DND-41 (cell line): Measurements from ENCODE around the gene FOSL1.

Experiments
- EZH2 ChIP-seq: IDR thresholded peaks from 3 replicates; pipeline ENCODE4 v1.6.1; 2012; ENCODE audit warnings: borderline replicate concordance, low read depth, mild to moderate bottlenecking, moderate library complexity, low read length, inconsistent platforms; ENCODE audit not compliant: severe bottlenecking
- TF ChIP-seq, protein P1 (sequence below): IDR thresholded peaks from 2 replicates; pipeline ENCODE4 v1.5.1; 2012; ENCODE audit warnings: borderline replicate concordance, low read length, moderate library complexity, mild to moderate bottlenecking; ENCODE audit not compliant: poor library complexity, severe bottlenecking; ENCODE audit errors: extremely low read depth

DNA sequence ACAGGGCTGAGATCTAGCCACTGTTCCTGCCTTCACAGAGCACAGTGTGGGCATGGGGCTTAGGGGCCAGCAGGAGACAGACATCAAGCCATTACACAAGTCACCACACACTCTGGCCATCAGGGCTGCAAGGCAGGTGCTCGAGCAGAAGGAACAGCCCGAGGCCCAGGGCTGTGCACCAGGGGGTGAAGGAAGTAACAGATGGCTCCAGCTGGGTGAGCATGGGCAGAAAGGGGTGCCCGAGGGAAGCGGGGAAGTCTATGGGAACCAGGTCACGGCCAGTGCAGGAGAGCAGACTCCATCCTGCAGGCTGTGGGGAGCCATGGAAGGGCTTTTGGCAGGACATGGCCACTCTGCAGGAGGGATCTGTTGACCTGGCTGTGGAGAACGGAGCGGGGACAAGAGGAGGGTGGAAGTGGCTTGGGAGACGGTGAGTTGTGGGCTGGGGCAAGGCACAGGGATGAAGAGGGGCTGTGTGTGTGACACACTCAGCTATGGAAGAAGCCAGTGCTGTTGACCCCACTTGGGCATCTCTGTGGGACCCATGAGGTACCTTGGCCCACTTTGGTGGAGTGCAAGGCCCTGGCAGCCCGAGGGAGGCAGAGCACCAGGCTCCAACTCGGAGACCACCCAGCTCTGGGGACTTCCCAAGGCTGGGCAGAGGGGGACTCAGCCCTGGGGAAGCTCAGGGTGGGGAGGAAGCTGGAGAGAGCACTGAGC lies 15.1 kb upstream of the FOSL1 start:
- TF ChIP-seq, protein P1, sequence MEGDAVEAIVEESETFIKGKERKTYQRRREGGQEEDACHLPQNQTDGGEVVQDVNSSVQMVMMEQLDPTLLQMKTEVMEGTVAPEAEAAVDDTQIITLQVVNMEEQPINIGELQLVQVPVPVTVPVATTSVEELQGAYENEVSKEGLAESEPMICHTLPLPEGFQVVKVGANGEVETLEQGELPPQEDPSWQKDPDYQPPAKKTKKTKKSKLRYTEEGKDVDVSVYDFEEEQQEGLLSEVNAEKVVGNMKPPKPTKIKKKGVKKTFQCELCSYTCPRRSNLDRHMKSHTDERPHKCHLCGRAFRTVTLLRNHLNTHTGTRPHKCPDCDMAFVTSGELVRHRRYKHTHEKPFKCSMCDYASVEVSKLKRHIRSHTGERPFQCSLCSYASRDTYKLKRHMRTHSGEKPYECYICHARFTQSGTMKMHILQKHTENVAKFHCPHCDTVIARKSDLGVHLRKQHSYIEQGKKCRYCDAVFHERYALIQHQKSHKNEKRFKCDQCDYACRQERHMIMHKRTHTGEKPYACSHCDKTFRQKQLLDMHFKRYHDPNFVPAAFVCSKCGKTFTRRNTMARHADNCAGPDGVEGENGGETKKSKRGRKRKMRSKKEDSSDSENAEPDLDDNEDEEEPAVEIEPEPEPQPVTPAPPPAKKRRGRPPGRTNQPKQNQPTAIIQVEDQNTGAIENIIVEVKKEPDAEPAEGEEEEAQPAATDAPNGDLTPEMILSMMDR = no peak
- TF ChIP-seq EZH2 = no peak
